Esophagus muscularis mucosa (tissue), 3 donors: ENCODE measurements around the gene NCLN.

Experiments
- POLR2A ChIP-seq: fragments of 450-650 bp; IDR thresholded peaks from one replicate; pipeline ENCODE4 v1.6.1; 2017; ENCODE audit warnings: antibody characterized with exemption, moderate library complexity, mild to moderate bottlenecking, low read depth
- TF ChIP-seq, protein P1 (sequence below), 3 experiments: fragments of 200-600 bp in 2 of 3; fragments of 450-650 bp in 1 of 3; sonication (generic) in 2 of 3; IDR thresholded peaks; one replicate each; pipeline ENCODE4 v1.5.1; 2017 to 2019; ENCODE audit warnings: antibody characterized with exemption in 3 of 3, mild to moderate bottlenecking in 2 of 3, moderate library complexity in 1 of 3

DNA sequence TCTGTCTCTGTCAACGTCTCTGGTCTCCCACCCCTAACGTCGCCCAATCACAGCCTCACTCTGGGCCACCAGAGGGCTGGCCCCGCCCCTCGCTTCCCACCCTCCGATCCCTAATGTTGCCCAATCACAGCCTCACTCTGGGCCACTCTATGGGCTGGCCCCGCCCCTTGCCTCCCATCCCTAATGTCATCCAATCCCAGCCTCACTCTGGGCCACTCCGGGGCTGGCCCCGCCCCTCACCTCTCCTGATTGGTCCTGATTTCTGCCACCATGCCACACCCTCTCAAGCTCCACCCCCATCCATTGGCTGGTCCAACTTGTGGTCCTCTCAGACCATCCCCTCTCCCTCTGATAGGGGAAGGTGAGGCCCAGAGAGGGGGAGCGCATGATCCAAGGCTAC lies 63.7 kb downstream of the NCLN start:
- TF ChIP-seq, protein P1, sequence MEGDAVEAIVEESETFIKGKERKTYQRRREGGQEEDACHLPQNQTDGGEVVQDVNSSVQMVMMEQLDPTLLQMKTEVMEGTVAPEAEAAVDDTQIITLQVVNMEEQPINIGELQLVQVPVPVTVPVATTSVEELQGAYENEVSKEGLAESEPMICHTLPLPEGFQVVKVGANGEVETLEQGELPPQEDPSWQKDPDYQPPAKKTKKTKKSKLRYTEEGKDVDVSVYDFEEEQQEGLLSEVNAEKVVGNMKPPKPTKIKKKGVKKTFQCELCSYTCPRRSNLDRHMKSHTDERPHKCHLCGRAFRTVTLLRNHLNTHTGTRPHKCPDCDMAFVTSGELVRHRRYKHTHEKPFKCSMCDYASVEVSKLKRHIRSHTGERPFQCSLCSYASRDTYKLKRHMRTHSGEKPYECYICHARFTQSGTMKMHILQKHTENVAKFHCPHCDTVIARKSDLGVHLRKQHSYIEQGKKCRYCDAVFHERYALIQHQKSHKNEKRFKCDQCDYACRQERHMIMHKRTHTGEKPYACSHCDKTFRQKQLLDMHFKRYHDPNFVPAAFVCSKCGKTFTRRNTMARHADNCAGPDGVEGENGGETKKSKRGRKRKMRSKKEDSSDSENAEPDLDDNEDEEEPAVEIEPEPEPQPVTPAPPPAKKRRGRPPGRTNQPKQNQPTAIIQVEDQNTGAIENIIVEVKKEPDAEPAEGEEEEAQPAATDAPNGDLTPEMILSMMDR (IDR thresholded peaks at IDR 0.05): no peak
- no peak for TF ChIP-seq POLR2A
